ENCODE data around the gene MAN1A1.

GRCh38 chr6:119323478-119323877 lies 26.1 kb downstream of the MAN1A1 start:
- TF ChIP-seq CHD1 (IDR thresholded peaks at IDR 0.05; ENCODE audit: low read depth, low read length) (no peak), CTCF (conservative IDR thresholded peaks at IDR 0.05; ENCODE audit: low read depth, low read length) (no peak), POLR2A (IDR thresholded peaks at IDR 0.05; ENCODE audit: low read depth, low read length) (no peak)
